ENCODE measurements around the gene CCNY.
"Not testable (repeated sequence)": the region's sequence is repeated elsewhere in the genome, so short reads cannot be mapped to it uniquely, and the experiment has no call there.

CCNY gene

GRCh38 chr10:35384265-35384868 lies 48.1 kb downstream of the CCNY start:
- DNase-seq (ENCODE audit: low spot score), result no peak

GRCh38 chr10:35386594-35387174 lies 50.4 kb downstream of the CCNY start:
- DNase-seq (ENCODE audit: low spot score), result no peak

- DNase-seq (ENCODE audit: low spot score), result no peak
These were observed 51.5 kb downstream of the CCNY start for GRCh38 chr10:35387768-35388167.

GRCh38 chr10:35388197-35388596 lies 51.9 kb downstream of the CCNY start:
- no peak for DNase-seq (ENCODE audit: low spot score)

GRCh38 chr10:35388682-35389081 lies 52.4 kb downstream of the CCNY start:
- no peak for DNase-seq (ENCODE audit: low spot score)

GRCh38 chr10:35390161-35390840 lies 54.0 kb downstream of the CCNY start:
- DNase-seq (ENCODE audit: low spot score), result no peak

- no peak for DNase-seq (ENCODE audit: low spot score)
These were observed 54.5 kb downstream of the CCNY start for GRCh38 chr10:35390843-35391152.

- no peak for DNase-seq (ENCODE audit: low spot score)
These were observed 55.0 kb downstream of the CCNY start for GRCh38 chr10:35391153-35391953.

- no peak for DNase-seq (ENCODE audit: low spot score)
These were observed 55.6 kb downstream of the CCNY start for GRCh38 chr10:35391954-35392262.

GRCh38 chr10:35392482-35393228 lies 56.3 kb downstream of the CCNY start:
- DNase-seq (ENCODE audit: low spot score), result no peak

- DNase-seq (ENCODE audit: low spot score), result no peak
These were observed 58.1 kb downstream of the CCNY start for GRCh38 chr10:35394411-35394851.

- DNase-seq (ENCODE audit: low spot score), result no peak
These were observed 58.6 kb downstream of the CCNY start for GRCh38 chr10:35394934-35395333.

- no peak for DNase-seq (ENCODE audit: low spot score)
These were observed 60.5 kb downstream of the CCNY start for GRCh38 chr10:35396560-35397434.

GRCh38 chr10:35397953-35398352 lies 61.6 kb downstream of the CCNY start:
- DNase-seq (ENCODE audit: low spot score), result no peak

GRCh38 chr10:35398355-35398754 lies 62.0 kb downstream of the CCNY start:
- no peak for DNase-seq (ENCODE audit: low spot score)

- no peak for DNase-seq (ENCODE audit: low spot score)
These were observed 62.6 kb downstream of the CCNY start for GRCh38 chr10:35398908-35399307.

GRCh38 chr10:35399414-35400009 lies 63.2 kb downstream of the CCNY start:
- no peak for DNase-seq (ENCODE audit: low spot score)

GRCh38 chr10:35400595-35401268 lies 64.4 kb downstream of the CCNY start:
- DNase-seq (ENCODE audit: low spot score), result no peak

GRCh38 chr10:35403491-35403890 lies 67.2 kb downstream of the CCNY start:
- not testable (repeated sequence) for DNase-seq (ENCODE audit: low spot score)

- DNase-seq (ENCODE audit: low spot score), result not testable (repeated sequence)
These were observed 67.8 kb downstream of the CCNY start for GRCh38 chr10:35404077-35404476.
